GM10248 (cell line): ENCODE data around the gene FBXO21.

ENCODE experiments used
- CTCF ChIA-PET: fragments of 300-600 bp; sonication (Branson Sonifier 250); formaldehyde crosslinking; extraction: SDS; loops from one replicate; lab custom pipeline; 2021; ENCODE audit warnings: antibody characterized with exemption; lab: Yijun Ruan, JAX
- POLR2A ChIA-PET: fragments of 350-650 bp; sonication (Branson Sonifier 250); formaldehyde crosslinking; extraction: SDS; loops from one replicate; lab custom pipeline; 2020; ENCODE audit warnings: antibody characterized with exemption; lab: Yijun Ruan, JAX
- DNase-seq: peaks from one replicate; pipeline ENCODE4 v3.0.0; 2012; ENCODE audit errors: extremely low spot score
- CTCF ChIP-seq: IDR thresholded peaks from 2 replicates; pipeline ENCODE4 v1.5.1; 2012; ENCODE audit warnings: mild to moderate bottlenecking, low read depth; ENCODE audit errors: extremely low read depth, missing control alignments, control extremely low read depth

Gene FBXO21

GRCh38 chr12:117139025-117139717 is 51.1 kb downstream of the FBXO21 start:
- TF ChIP-seq CTCF: no peak
- ChIA-PET CTCF (interaction anchor here (1.8 kb wide), 1 partner anchor 19 kb away, joined by 7 read pairs; no protein-coding TSS in a partner anchor), POLR2A (interaction anchor here (0.6 kb wide), 1 partner anchor 306 kb away, joined by 5 read pairs; no protein-coding TSS in a partner anchor)
- no peak for DNase-seq

GRCh38 chr12:117134721-117135120 is 55.5 kb downstream of the FBXO21 start:
- CTCF ChIA-PET: interaction anchor here (0.9 kb wide), 1 partner anchor 16 kb away, joined by 3 read pairs; no protein-coding TSS in a partner anchor
- POLR2A ChIA-PET: no interaction called here
- no peak for DNase-seq
- no peak for TF ChIP-seq CTCF

GRCh38 chr12:117134059-117134458 is 56.2 kb downstream of the FBXO21 start:
- no peak for DNase-seq
- POLR2A ChIA-PET: no interaction called here
- no peak for TF ChIP-seq CTCF
- CTCF ChIA-PET: interaction anchor here (2.0 kb wide), 1 partner anchor 14 kb away, joined by 6 read pairs; no protein-coding TSS in a partner anchor

GRCh38 chr12:117130801-117131200 is 59.5 kb downstream of the FBXO21 start:
- DNase-seq: no peak
- CTCF ChIA-PET: interaction anchor here (3.1 kb wide), 1 partner anchor 10 kb away, joined by 37 read pairs; no protein-coding TSS in a partner anchor
- POLR2A ChIA-PET: interaction anchor here (0.5 kb wide), 1 partner anchor 355 kb away, joined by 3 read pairs; no protein-coding TSS in a partner anchor
- TF ChIP-seq CTCF: no peak

- DNase-seq: no peak
- ChIA-PET CTCF (interaction anchor here (1.0 to 3.1 kb wide), 4 partner anchors 9 to 77 kb away, joined by 3 to 37 read pairs (median 3); no protein-coding TSS in a partner anchor), POLR2A (no interaction called here)
- TF ChIP-seq CTCF: no peak
Observed at GRCh38 chr12:117129391-117129790, 60.9 kb downstream of the FBXO21 start.

GRCh38 chr12:117127933-117128823 is 62.1 kb downstream of the FBXO21 start:
- POLR2A ChIA-PET: no interaction called here
- TF ChIP-seq CTCF: no peak
- CTCF ChIA-PET: interaction anchor here (1.4 kb wide), 1 partner anchor 14 kb away, joined by 3 read pairs; no protein-coding TSS in a partner anchor
- DNase-seq: no peak
